Activated naive CD4-positive, alpha-beta T cell treated with anti-CD3 and anti-CD28 coated beads, Interleukin-2, amount 50 U/mL, for 16 hours (primary cell): ENCODE results near the gene HECW1.
"Not testable (repeated sequence)": the region's sequence is repeated elsewhere in the genome, so short reads cannot be mapped to it uniquely, and the experiment has no call there.

Experiments
- DNase-seq: peaks from one replicate; pipeline ENCODE4 v3.0.0-alpha.2; 2020

HECW1 gene

DNA sequence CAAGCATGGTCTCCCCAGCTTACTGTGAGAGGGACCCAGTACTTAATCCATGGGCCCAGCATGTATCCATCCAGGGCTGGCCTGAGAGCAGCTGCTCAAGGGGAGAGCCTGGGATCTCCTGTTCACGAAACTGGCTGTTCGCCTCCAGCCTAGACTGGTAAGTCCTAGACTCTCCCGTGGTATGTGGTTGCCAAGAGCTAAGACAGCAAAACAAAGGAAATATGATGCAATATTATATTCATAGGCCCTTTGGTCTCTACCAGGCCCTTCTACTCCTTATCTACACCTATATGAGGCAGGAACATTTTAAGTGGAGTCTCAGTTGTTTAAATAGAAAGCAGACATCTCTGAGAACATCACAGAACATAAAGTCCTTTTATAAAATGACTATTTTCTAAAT lies 441.6 kb downstream of the HECW1 start:
- no peak for DNase-seq

DNA sequence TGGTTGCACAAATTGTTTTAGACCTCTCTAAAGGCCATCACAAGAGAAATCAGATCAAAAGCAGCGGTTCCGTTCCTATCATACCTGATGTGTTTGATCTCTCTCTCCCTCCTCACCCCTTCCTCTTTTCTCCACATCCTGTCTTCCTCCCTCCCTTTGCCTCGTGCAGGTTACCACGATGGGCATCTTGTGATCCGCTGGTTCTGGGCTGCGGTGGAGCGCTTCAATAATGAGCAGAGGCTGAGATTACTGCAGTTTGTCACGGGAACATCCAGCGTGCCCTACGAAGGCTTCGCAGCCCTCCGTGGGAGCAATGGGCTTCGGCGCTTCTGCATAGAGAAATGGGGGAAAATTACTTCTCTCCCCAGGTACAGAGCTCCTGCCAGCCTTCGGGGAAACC lies 442.0 kb downstream of the HECW1 start:
- no peak for DNase-seq

DNA sequence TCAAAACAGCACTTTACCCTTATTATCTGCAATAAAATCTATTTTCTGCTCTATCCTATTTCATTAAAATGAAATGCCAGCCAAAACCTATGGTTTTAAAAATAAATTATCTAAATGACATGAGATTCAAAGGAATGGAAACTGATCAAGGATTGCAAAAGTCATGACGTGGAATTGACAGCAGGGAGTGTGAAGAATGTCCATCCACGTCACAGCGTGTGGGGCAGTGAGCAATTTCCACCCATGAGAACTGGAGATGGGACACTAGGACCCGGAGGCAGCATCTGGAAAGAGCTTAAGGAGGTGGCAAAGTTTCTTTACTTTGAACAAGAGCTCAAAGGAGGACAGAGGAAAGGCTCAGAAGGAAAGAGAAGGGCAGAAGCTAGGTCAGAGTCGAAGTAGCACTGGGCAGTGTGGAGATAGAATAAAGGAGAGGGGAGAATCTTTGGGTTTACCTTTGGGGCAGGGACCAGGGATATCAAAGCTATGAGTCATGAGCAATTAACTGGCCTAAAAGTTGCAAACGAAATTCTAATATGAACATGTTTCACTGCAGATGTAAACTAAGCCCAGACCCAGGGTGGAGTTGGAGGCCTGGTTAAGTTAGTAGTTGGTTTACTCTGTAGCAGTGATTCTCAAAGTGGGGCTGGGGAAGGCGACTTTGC lies 445.5 kb downstream of the HECW1 start:
- DNase-seq = no peak

DNA sequence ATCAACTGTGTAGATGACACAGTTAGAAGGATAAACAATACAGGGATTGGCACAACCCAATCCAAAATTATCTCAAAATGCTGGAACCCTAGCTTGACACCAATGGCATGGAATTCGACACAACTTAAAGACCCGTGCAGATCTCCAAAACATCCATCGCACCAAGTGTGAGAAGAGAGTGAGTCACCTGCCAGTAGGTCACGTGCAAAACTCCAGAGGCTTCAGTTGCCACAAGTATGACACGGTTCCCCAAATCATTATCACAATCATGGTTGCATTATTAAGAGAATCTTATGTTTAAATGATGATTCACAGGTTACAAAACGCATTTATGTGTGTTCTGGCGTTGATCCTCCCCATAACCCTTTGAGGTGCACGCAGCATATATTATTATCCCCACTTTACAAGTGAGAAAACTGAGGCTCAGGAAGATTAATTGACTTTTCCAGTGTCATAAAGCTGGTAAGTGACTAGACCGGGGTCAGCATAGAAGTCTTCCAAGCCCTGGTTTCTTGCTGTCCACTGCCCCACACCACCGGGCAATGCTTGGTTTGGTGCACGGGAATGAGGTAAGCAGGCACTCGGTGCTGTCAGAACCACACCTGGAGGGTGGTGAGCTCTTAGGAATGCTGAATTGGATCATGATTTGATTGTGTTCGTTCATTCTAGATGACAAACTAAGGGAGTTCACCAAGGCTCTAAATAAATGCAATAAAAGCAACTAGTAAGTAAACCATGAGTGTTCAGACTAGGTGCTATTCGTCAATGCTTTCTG lies 446.9 kb downstream of the HECW1 start:
- DNase-seq = no peak

DNA sequence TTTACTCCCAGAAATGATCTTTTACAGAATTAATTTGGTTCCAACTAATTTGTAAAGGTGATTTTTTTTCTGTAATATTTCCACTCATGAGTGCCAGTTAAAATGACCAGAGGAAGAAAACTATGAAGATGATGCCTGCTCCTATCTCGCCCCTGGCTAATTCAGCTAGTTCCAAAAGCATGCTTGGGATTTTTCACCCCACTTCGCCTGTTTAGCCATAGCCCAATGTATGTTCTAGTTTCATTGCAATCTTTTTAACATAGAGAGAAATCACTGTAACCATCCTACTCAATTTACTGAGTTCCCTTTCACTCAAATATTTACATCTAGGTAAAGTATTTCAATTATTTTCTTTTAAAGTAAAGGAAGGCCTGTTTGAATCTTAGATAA lies 447.5 kb downstream of the HECW1 start:
- DNase-seq = no peak

DNA sequence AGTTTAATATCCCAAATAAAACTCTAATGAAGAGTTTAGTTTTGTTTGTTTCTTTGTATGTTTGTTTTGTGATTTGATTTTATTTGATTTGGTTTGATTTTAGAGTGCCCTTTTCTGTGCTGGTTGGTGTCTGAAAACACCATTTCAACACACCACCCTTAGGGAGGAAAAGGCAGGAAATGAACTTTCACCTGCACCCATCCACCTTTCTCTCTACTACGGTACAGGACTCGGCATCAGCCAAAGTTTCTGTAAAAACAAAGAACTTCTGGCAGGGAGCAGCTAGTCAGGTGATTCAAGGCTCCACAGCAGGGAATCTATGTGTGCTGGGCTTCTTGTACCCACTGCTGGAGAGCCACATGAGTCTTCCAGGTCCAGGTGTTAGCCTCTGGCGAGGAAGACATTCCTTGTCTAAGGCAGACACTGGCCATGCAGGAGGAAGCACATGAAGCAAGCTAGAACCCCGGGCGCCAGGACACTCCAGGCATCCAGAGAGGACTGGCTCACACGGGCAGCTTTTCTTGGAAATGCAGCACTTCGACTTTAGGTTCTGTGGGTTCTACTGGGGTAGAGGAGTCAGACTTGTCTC lies 448.4 kb downstream of the HECW1 start:
- DNase-seq = no peak

DNA sequence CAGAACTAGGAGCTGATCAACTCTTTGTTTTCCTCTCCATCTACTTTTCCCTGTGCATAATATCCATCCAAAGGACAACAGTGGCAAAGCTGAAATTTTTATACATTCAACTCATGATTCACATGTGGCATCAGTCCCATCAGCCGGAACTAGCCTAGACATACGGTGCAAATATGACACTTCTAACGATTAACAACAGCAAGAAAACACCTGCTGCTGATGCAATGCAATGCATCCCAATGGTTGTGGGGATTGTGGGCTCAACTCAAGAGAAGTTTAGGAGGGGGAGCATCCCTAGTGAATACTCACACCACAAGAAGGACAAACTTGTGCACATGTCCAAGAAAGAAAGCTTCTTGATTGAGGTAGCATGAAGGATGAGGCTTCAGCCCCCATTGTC lies 449.9 kb downstream of the HECW1 start:
- DNase-seq = no peak

DNA sequence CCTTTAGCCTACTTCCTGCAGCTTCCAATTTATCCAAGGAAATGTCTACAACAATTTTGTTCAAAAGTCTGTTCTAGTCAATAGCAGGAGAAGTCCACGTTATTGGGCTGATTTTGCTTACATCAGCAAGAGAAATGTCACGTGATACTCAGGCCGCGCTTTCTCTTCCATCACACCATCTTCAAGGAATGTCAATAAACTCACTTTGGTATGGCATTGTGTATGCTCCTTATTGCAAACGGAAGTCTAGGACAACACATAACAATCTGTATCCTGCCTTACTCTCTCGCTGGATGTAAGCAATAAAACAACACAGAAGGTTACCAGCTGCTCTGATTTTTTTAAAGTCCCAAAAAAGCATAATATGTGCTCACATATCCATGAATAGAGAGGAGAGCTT lies 453.3 kb downstream of the HECW1 start:
- DNase-seq = no peak

DNA sequence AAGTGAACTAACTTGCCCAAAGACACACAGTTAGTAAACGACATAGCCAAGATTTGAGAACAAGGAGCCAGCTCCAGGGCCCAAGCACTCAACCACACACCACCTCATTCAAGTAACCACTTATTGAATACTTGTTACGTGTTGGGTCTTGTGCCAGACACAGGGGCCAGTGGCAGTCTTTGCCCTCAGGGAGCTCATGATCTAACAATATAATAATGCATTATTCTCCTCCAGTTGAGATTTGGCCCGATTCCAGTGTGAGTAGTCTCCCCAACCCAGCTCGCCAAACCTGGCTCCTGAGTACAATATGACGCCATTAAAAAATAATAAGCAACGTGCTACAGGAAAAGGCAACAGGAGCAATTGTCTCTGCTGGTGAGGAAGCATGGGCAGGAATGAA lies 456.1 kb downstream of the HECW1 start:
- no peak for DNase-seq

DNA sequence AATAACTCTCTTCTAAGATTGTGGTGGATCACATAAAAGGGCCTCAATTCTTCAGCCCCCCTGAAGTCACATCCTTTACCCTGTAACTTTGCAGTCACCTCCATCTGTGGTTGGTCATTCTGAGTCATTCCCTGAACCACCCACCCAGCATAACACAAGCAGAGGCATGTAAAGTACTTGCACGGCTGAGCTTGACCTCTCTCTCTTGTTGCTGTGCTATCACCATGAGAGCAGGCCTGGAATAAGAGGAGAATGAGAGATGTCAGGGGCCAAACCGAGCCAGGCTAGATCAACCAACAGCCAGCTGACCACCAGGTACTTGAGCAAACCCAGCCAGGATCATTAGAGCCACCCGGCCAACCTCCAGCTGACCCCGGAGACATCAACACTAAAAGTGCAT lies 457.0 kb downstream of the HECW1 start:
- no peak for DNase-seq

DNA sequence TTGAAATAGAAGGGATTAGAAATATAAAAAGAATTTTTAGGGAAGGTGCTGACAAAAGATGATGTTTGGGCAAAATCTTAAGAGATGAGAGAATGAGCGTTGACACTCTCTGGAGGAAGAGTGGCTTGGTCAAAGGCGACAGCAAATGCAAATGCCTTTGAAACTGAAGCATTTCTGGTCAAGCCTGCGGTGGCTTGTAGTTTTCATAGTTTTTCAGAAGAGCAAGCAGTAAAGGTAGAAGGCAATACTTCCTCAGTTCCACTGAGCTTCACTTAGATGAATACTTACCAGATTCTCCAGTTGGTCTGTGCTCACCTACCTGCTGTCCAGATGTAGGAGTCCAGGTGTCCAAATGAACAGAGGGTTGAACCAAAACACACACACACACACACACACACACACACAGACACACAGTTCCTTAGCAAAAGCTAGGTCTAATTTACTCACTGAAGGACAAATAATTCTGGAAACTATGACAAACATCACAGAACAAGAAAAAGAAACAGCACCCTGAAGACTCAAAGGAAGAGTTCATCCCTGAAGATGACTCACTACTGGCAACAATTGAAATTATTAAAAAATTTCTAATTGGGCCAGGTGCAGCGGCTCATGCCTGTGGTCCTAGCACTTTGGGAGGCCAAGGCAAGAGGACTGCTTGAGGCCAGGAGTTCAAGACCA lies 458.4 kb downstream of the HECW1 start:
- no peak for DNase-seq

DNA sequence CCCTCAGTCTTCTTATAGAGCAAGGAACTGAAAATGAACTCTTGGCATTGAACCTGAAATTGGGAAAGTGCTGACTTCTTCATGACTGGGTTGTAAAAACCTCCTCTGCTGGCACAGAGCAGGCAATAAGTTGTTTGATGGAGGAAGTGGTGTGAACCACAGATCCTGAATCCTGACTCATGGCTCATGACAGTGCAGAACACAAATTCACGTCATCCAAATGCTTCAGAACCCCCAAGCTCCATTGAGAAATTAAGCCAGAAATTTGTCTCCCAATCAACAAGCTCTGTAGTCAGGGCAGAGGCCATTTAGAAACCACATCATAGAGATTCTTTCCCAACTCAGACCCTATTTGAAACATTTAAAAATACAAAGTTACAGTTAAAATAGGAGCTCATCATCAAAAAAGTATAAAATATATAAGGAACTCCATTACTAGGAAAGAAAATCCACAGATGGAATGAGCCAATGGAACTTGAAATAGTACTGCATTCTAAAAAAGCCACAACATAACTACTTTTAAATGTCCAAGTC lies 460.1 kb downstream of the HECW1 start:
- DNase-seq = peak; percentile 26

DNA sequence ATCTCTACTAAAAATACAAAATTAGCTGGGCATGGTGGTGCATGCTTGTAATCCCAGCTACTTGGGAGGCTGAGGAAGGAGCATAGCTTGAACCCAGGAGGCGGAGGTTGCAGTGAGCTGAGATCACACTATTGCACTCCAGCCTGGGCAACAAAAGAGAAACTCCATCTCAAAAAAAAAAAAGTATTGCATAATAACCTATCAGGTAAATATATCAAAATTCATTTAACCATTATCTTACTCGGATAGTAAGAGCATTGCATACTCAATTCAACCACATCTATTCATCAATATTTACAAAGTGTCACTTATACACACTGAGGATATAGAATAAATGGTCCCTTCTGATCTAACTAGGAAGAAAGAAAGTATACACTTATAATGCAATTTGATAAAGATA lies 461.4 kb downstream of the HECW1 start:
- not testable (repeated sequence) for DNase-seq

DNA sequence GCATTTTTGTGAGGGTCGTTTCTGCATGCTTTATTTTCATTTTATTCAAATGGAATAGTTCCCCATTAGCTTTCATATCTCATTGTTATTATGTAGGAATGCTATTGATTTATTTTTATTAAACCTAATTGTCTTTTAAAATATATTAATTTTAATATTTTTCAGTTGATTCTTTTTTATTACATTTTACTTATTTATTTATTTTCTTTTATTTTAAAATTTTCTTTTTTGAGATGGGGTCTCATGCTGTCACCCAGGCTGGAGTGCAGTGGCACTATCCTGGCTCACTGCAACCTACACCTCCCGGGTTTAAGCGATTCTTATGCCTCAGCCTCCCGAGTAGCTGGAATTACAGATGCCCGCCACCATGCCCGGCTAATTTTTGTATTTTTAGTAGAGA lies 463.1 kb downstream of the HECW1 start:
- no peak for DNase-seq

DNA sequence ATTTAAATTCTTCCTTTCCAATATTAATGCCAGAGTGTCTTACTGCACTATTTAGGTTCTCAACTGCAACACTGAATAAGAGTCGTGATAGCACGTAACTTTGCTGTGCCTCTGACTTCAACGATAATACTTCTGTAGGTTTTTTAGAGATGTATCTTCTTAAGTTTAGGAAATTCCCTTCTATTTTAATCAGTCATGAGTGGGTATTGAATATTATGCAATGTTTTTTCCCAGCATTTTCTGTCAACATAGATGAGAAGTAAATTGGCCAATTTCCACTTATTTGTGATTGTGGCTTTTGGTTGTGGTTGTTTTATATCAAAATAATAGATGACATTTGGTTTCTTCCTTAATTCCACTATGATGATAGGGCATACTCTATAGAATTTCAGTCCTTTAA lies 463.8 kb downstream of the HECW1 start:
- DNase-seq = no peak

DNA sequence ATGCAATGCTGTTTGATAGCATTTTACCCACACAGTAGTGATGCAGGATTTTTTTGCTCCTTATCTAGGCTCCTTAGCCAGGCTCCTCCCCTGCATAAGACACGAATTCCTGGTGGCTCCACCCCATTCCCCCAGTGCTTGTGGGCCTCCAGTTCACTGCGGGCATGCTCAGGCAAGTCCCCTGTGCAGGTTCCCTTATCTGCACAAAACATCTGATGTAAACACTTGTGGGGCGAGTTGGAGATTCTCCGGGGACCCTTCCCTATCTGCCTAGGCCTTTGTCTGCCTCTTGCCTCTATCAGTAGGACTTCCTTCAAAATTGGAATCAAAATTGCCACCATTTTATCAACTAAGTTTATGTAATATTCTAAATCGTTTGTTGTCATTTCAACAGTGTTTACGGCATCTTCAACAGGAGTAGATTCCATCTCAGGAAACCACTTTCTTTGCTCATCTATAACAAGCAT lies 465.1 kb downstream of the HECW1 start:
- DNase-seq = no peak

DNA sequence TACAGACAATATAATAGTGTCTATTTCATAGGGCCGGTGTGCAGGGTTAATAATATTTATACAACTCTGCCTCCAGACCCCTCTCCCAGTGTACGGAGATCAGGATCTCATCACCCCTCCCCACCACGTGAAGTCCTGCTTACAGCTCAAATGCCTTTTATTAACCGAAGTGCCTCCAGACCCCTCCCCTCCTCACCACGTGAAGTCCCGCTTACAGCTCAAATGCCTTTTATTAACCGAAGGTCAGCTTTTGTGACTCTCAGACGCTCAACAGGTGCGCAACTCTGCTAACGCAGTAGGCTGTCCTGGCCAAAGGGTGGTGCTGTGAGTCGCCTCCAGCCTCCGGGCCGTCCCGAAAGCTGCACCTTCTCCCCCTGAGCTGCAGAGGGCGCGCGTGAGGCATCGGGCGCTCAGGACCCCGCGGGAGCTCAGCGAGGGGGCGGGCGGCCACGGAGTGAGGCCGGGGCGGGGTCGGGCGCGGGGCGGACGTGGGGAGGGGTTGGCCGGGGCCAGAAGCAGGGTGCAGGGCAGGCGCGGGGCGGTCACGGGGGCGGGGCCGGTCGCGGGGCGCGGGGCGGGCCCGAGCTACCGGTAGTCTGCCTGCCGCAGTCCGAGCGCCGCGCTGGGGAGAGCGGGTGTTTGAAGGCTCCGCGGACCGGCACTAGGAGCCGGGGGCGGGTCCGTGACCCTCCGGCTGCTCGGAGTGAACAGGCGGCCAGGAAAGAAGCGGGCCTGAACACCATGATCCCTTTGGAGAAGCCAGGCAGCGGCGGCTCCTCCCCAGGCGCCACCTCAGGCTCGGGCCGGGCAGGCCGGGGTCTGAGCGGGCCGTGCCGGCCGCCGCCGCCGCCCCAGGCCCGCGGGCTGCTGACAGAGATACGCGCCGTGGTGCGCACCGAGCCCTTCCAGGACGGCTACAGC lies 470.3 kb downstream of the HECW1 start, which contains the start of gene STK17A:
Gene STK17A, plus strand, starts transcription at position 606 of the 921 bp plus-strand sequence. Its CDS starts 136 bp downstream, at position 742.
- DNase-seq = peak; percentile 92

DNA sequence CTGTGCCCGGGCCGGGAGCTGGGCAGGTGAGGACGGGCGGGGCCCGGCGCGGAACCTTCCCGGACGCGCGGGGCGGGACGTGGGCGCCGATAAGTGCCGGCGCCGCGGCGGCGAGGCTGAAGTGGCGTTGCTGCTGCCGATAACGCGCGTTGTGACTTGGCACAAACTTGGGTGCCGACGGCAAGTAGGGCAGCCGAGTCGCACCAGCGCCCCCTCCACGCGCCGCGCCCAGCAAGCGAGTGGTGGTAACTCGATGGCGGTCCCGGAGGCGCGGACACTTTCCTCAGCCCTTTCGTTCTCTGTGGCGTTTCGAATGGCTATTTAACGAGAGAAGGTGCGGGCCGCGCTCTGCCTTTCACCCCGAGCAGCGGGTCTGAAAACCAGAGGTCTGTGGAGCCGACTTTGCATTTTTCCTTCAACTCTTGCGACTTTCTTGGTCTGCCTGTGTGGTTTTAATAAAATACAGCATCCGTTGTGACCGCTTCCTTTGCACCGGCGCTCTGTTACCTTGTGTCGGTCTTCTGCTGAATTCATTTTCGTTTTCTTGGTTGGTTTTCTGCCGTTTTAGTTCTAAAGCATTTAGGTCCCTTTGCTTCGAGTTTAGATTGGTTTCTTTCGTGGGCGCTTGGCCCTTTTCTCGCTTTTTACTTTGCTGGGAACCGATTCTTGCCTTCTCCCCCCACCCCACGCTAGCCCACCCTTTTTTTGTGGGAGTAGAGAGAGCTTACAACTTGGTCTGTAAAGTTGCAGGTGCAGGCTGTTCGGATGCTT lies 471.2 kb downstream of the HECW1 start:
- peak; percentile 70 for DNase-seq

DNA sequence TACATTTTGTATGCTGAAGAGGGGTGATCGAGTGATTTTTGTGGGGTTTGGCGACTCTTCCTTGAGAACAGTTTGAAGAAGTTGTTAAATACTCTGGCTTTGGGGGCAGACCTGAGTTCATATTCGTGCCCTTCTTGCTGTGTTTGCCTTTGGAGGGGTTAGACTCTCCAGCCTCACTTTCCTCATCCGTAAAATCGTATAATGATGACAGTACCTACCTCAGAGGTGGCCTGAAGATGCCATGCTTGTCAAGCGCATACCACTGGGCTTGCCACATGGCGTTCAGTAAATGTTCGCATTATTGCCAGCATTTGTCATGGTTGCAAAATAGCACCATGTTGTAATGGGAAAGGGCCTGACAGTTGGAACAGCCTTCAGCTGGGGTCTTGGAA lies 471.7 kb downstream of the HECW1 start:
- peak; percentile 28 for DNase-seq

DNA sequence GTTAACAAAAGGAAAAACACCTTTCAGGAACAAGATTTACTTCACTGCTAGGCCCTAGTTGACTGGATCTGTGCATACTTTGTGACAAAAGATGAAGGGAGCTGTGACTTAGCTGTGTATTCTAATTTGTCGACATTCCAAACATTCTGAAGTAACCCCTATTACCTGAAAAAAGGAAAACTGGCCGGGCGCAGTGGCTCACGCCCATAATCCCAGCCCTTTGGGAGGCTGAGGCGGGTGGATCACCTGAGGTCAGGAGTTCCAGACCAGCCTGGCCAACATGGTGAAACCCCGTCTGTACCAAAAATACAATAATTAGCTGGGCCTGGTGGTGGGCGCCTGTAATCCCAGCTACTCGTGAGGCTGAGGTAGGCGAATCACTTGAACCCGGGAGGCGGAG lies 472.3 kb downstream of the HECW1 start:
- not testable (repeated sequence) for DNase-seq

DNA sequence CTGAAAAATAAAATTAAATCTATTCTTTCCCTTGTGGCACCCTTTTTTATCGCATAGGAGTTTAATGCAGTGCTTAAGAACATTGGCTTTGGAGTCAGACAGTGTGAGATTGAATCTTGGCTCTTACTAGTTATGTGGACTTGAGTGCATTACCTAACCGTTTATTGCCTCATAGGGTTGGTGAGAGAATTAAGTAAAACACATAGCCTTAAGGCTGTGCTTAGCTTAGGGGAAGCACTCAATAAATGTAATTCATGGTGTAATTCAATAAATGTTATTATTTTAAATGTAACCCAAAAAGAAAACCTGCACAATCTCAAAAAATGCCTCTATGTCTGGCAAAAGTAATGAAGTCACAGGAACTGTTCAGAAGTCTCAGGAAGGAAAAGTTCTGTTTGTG lies 473.1 kb downstream of the HECW1 start:
- no peak for DNase-seq
